ENCODE data around the gene DBI.

Gene DBI

DNA sequence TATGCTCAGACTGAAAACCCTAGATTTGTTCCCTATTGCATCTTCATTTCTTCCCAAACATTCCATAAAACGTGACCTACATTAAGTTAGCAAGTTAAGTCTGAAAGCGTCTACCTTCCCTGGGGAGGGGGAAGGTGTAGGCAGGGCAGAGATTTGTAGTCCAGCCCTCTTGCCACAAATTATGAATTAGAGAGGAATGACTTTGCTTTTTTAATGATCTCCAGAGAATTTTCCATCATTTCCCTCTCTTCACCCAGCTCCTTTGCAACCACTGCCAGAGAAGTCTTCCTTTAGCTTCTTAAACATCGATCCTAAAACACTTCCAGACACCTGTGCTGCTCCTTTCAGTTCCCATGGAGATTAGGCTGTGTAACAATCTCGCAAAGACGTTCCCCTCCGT lies 1.3 kb upstream of the DBI start:
- Histone ChIP-seq H3K79me2 (ENCODE audit: insufficient read depth, low read length) (peaks cover 43% of the 10 kb centered on the region), H3K4me1 (ENCODE audit: insufficient read depth, low read length) (peaks cover 32% of the 10 kb centered on the region), H2AFZ (ENCODE audit: low read depth, low read length) (no peak overlapping the region), H4K20me1 (ENCODE audit: insufficient read depth, low read length) (peaks cover 20% of the 10 kb centered on the region), H3K27ac (ENCODE audit: low read length) (peak overlapping the region; percentile 84; the same call in 1 of the 2 replicates), H3K4me2 (ENCODE audit: insufficient read depth, low read length) (peak overlapping the region; percentile 77), H3K27me3 (ENCODE audit: insufficient read depth, low read length, poor library complexity) (no peaks in the 10 kb centered on the region), H3K4me3 (ENCODE audit: low read depth in 1 of 2, low read length in 2 of 2) (peak overlapping the region; percentile 58 to 82; a peak in 3 of 4 replicates), H3K36me3 (ENCODE audit: insufficient read depth, low read length) (peaks cover 25% of the 10 kb centered on the region), H3K9me3 (ENCODE audit: insufficient read depth, low read length, severe bottlenecking) (no peaks in the 10 kb centered on the region), H3K9ac (ENCODE audit: low read depth, low read length) (peak overlapping the region; percentile 72)
- TF ChIP-seq, protein P1, sequence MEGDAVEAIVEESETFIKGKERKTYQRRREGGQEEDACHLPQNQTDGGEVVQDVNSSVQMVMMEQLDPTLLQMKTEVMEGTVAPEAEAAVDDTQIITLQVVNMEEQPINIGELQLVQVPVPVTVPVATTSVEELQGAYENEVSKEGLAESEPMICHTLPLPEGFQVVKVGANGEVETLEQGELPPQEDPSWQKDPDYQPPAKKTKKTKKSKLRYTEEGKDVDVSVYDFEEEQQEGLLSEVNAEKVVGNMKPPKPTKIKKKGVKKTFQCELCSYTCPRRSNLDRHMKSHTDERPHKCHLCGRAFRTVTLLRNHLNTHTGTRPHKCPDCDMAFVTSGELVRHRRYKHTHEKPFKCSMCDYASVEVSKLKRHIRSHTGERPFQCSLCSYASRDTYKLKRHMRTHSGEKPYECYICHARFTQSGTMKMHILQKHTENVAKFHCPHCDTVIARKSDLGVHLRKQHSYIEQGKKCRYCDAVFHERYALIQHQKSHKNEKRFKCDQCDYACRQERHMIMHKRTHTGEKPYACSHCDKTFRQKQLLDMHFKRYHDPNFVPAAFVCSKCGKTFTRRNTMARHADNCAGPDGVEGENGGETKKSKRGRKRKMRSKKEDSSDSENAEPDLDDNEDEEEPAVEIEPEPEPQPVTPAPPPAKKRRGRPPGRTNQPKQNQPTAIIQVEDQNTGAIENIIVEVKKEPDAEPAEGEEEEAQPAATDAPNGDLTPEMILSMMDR (IDR thresholded peaks at IDR 0.05; ENCODE audit: borderline replicate concordance, extremely low read depth, low read length, poor library complexity, severe bottlenecking): no peak
- DNase-seq (no peak), ATAC-seq (ENCODE audit: insufficient read depth, low read depth) (no peak)

DNA sequence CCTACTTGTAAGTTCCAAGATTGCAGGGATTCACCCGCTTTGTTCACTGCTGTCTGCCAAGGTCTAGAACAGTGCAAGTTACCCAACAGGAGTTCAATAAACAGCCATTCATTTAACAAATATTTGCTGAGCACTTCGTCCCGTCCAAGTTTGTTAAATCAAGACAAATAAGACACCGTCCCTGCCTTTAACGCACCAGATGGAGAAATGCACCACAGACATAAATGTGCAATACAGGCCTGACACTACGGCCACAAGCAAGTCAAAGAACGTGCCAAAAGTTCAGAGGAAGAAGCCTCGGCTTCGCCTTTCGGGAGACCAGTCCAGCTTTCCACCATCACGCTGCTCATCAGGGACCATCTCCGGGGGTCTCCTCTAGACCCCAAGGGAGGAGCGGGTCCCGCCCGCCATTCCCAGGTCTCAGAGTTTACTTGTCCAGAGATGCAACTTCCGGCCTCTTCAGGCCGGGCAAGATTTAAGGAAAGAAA lies 572 bp upstream of the DBI start:
- H3K27ac ChIP-seq (ENCODE audit: low read length): peak overlapping the region; percentile 84
- peak overlapping the region; percentile 72 for H3K9ac ChIP-seq (ENCODE audit: low read depth, low read length)
- no peaks in the 10 kb centered on the region for H3K27me3 ChIP-seq (ENCODE audit: insufficient read depth, low read length, poor library complexity)
- no peaks in the 10 kb centered on the region for H3K9me3 ChIP-seq (ENCODE audit: insufficient read depth, low read length, severe bottlenecking)
- H3K4me2 ChIP-seq (ENCODE audit: insufficient read depth, low read length): peak overlapping the region; percentile 77
- peaks cover 43% of the 10 kb centered on the region for H3K79me2 ChIP-seq (ENCODE audit: insufficient read depth, low read length)
- ATAC-seq (ENCODE audit: insufficient read depth, low read depth) (no peak; the same call in 2 of the 3 replicates), DNase-seq (no peak)
- peaks cover 33% of the 10 kb centered on the region for H3K36me3 ChIP-seq (ENCODE audit: insufficient read depth, low read length)
- H4K20me1 ChIP-seq (ENCODE audit: insufficient read depth, low read length): peaks cover 22% of the 10 kb centered on the region
- peak overlapping the region; percentile 80 for H2AFZ ChIP-seq (ENCODE audit: low read depth, low read length)
- H3K4me1 ChIP-seq (ENCODE audit: insufficient read depth, low read length): peaks cover 32% of the 10 kb centered on the region
- TF ChIP-seq EZH2 (IDR thresholded peaks at IDR 0.05; ENCODE audit: borderline replicate concordance, low read depth, low read length, severe bottlenecking): no peak
- TF ChIP-seq, protein P1 (IDR thresholded peaks at IDR 0.05; ENCODE audit: borderline replicate concordance, extremely low read depth, low read length, poor library complexity, severe bottlenecking): no peak
- peak overlapping the region; percentile 58 to 82; a peak in 3 of 4 replicates for H3K4me3 ChIP-seq (ENCODE audit: low read depth in 1 of 2, low read length in 2 of 2)

DNA sequence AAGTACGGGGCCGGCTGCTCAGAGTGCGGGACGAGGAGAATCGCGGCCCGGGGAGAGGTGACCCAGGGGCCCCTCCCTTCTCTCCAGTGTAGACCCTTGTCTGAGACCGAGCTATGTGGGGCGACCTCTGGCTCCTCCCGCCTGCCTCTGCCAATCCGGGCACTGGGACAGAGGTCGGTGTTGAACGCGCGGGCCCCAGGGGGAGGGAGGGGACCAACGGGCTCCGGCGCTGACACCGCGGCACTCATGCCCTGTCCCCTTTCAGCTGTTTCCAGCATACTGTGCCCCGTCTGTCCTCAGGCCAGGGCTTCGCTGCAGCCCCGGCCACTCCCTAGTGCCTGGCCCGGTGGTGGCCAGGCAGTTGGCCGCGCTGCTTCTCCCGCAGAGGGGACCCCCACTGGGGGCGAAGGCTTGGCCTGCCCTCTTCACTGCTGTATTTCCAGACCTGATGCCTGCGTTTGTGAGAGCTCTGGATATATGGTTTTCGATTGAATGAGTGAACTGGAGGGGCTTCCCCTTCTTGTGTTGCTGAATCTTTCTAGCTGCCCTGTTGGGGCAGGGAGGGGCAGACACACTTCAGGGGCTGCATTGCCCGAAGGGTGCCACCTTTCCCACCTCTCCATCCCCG lies 809 bp downstream of the DBI start:
- ATAC-seq (ENCODE audit: insufficient read depth, low read depth) (peak; percentile 64), DNase-seq (peak; percentile 70)
- Histone ChIP-seq H3K36me3 (ENCODE audit: insufficient read depth, low read length) (peaks cover 47% of the 10 kb centered on the region), H3K27me3 (ENCODE audit: insufficient read depth, low read length, poor library complexity) (no peaks in the 10 kb centered on the region), H3K4me1 (ENCODE audit: insufficient read depth, low read length) (peaks cover 32% of the 10 kb centered on the region), H2AFZ (ENCODE audit: low read depth, low read length) (peak overlapping the region; percentile 88), H3K9me3 (ENCODE audit: insufficient read depth, low read length, severe bottlenecking) (no peaks in the 10 kb centered on the region), H3K4me2 (ENCODE audit: insufficient read depth, low read length) (peak overlapping the region; percentile 77), H3K9ac (ENCODE audit: low read depth, low read length) (peak overlapping the region; percentile 72), H3K79me2 (ENCODE audit: insufficient read depth, low read length) (peaks cover 43% of the 10 kb centered on the region), H3K4me3 (ENCODE audit: low read depth in 1 of 2, low read length in 2 of 2) (peak overlapping the region; percentile 40 to 82), H4K20me1 (ENCODE audit: insufficient read depth, low read length) (peaks cover 24% of the 10 kb centered on the region), H3K27ac (ENCODE audit: low read length) (peak overlapping the region; percentile 90)
- TF ChIP-seq, protein P1 (IDR thresholded peaks at IDR 0.05; ENCODE audit: borderline replicate concordance, extremely low read depth, low read length, poor library complexity, severe bottlenecking): no peak
- TF ChIP-seq EZH2 (IDR thresholded peaks at IDR 0.05; ENCODE audit: borderline replicate concordance, low read depth, low read length, severe bottlenecking): no peak

Data from DND-41 (cell line).